Measurements from ENCODE around the gene MAGI2.

DNA sequence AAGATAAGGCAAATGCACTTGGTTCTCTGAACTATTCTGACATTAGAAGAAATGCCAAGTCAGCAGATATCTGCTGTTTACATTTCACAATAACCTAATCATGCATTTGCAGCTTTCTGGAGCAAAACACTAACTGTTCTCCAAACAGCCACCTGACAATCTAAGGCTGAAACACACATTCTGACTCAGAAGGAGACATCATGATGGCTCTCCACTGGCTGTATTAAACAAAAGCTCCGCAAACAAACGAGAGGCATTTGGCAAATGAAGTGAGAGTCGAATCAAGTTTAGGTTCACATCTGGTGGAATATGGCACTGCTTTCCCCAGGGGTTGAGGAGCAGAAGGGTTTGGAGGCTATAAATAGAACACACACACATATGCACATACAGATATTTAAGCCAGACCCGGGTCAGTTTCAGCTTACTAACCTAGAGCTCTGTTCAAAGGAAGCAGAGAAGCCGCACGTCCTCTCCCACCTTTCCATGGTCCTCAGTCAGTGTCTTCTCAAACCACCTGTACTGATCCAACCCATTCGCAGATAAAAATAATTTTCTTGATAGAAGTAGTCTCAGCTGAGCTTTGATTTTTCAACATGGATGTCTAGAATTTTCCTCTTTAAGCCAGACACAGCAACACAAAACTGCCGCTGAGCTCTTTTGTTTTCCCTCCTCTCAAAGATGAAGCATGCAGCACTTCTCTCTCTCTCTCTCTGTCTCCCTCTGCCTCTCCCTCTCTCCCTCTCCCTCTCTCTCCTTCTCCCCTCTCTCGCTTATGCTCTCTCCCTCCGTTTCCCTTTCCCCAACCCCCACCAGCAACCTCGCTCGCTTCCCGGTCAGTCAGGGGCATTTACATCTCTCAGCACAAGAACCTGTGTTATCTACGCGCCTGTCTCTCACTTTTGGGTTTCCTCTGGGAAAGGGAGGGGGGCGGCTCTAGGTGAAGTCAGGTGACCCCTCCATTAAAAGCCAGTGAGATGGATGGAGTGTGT lies 682.8 kb downstream of the MAGI2 start:
- TF ChIP-seq CTCF (conservative IDR thresholded peaks at IDR 0.05; ENCODE audit: low read length) (no peak), EZH2phosphoT487 (IDR thresholded peaks at IDR 0.05; ENCODE audit: borderline replicate concordance) (no peak)

Measured in Loucy (cell line).